GM23338 (cell line): ENCODE measurements around the gene ITGB1BP1.

Experiments
- CREB1 ChIP-seq: fragments of 250-450 bp; sonication (Bioruptor Pico); IDR thresholded peaks from 2 replicates; pipeline ENCODE4 v1.5.0; 2020; ENCODE audit warnings: low read depth, mild to moderate bottlenecking, moderate library complexity
- CTCF ChIP-seq, 2 experiments: fragments of 200-600 bp in 1 of 2; sonication (generic) in 1 of 2; conservative IDR thresholded peaks; 2 replicates each; pipeline versions ENCODE4 v1.5.1 to v1.6.1; 2016 to 2017; ENCODE audit warnings: antibody characterized with exemption in 2 of 2, low read depth in 2 of 2, mild to moderate bottlenecking in 2 of 2, moderate library complexity in 1 of 2
- EZH2phosphoT487 ChIP-seq: fragments of 200-600 bp; sonication (generic); IDR thresholded peaks from one replicate; pipeline ENCODE4 v1.8.1; 2018; ENCODE audit warnings: antibody characterized with exemption; ENCODE audit not compliant: unreplicated experiment

GRCh38 chr2:9408641-9409151, 14.6 kb downstream of the ITGB1BP1 start:
- TF ChIP-seq EZH2phosphoT487 (no peak), CTCF (conservative IDR thresholded peaks at IDR 0.05; ENCODE audit: low read depth in 2 of 2) (no peak), CREB1 (CRISPR knock-in tag) (no peak)
